PC-9 (cell line): Measurements from ENCODE around the gene EGFL6. TPM values are rescaled to one million over a fixed set of nuclear protein-coding genes. Genes with fewer than 3 reads are reported as not detected.
"Not testable (repeated sequence)": the region's sequence is repeated elsewhere in the genome, so short reads cannot be mapped to it uniquely, and the experiment has no call there.

Source experiments
- BruUV-seq: library from RNA; stranded (reverse); fragments of 400-500 nt; replicated peaks from 2 replicates; lab custom pipeline; 2021; lab: Mats Ljungman, UMichigan
- CTCF ChIA-PET: fragments of 300-600 bp; sonication (Branson Sonifier 250); formaldehyde crosslinking; loops from one replicate; lab custom pipeline; 2022; ENCODE audit warnings: antibody characterized with exemption; lab: Charles Lee
- POLR2A ChIA-PET: fragments of 300-600 bp; sonication (Branson Sonifier 250); formaldehyde crosslinking; loops from one replicate; lab custom pipeline; 2022; ENCODE audit warnings: antibody characterized with exemption; ENCODE audit not compliant: unreplicated experiment; lab: Charles Lee
- DNase-seq, 2 experiments: peaks; one replicate each; pipeline versions ENCODE4 v3.0.0 to v3.0.0-alpha.2; 2015 to 2022; ENCODE audit warnings: mixed read lengths in 1 of 2
- H2AFZ ChIP-seq: fragments of 200-600 bp; sonication (generic); 2 replicates; pipeline ENCODE4 v1.8.1; 2017; ENCODE audit warnings: antibody characterized with exemption
- H3F3A ChIP-seq: fragments of 200-600 bp; sonication (generic); 2 replicates; pipeline ENCODE4 v1.8.1; 2017; ENCODE audit warnings: antibody characterized with exemption, mild to moderate bottlenecking, low read depth; ENCODE audit not compliant: insufficient read depth
- H3K27ac ChIP-seq: fragments of 200-600 bp; sonication (generic); 2 replicates; pipeline ENCODE4 v1.6.1; 2016; ENCODE audit warnings: mixed run types
- H3K27me3 ChIP-seq: fragments of 200-600 bp; sonication (generic); 2 replicates; pipeline ENCODE4 v1.6.1; 2016; ENCODE audit warnings: low read depth, mixed run types; ENCODE audit not compliant: insufficient read depth
- H3K36me3 ChIP-seq: fragments of 200-600 bp; sonication (generic); 2 replicates; pipeline ENCODE4 v1.6.1; 2016; ENCODE audit warnings: low read depth, mixed run types
- H3K4me1 ChIP-seq: fragments of 200-600 bp; sonication (generic); replicated peaks from 2 replicates; pipeline ENCODE4 v1.6.1; 2016; ENCODE audit warnings: mixed run types; ENCODE audit not compliant: insufficient read depth
- H3K4me2 ChIP-seq: fragments of 200-600 bp; sonication (generic); 2 replicates; pipeline ENCODE4 v1.6.1; 2017; ENCODE audit warnings: mixed run types
- H3K4me3 ChIP-seq: fragments of 200-600 bp; sonication (generic); 2 replicates; pipeline ENCODE4 v1.6.1; 2016; ENCODE audit warnings: mixed run types
- H3K79me2 ChIP-seq: fragments of 200-600 bp; sonication (generic); 2 replicates; pipeline ENCODE4 v1.6.1; 2017; ENCODE audit warnings: low read depth, mixed run types
- H3K9me2 ChIP-seq: fragments of 200-600 bp; sonication (generic); 2 replicates; pipeline ENCODE4 v1.8.1; 2017; ENCODE audit warnings: mild to moderate bottlenecking; ENCODE audit not compliant: insufficient read depth
- H3K9me3 ChIP-seq: fragments of 200-600 bp; sonication (generic); 2 replicates; pipeline ENCODE4 v1.8.1; 2016; ENCODE audit warnings: low read depth; ENCODE audit not compliant: insufficient read depth
- H4K20me1 ChIP-seq: fragments of 200-600 bp; sonication (generic); 2 replicates; pipeline ENCODE4 v1.8.1; 2017; ENCODE audit not compliant: insufficient read depth
- CTCF ChIP-seq: fragments of 200-600 bp; sonication (generic); conservative IDR thresholded peaks from 2 replicates; pipeline ENCODE4 v1.6.1; 2017; ENCODE audit warnings: mixed run types, antibody characterized with exemption, mild to moderate bottlenecking, moderate library complexity
- EZH2 ChIP-seq: fragments of 200-600 bp; sonication (generic); IDR thresholded peaks from 2 replicates; pipeline ENCODE4 v1.8.0; 2017; ENCODE audit warnings: antibody characterized with exemption, low read depth
- intact Hi-C: fragments of 100-400 bp; cut with micrococcal nuclease; formaldehyde crosslinking; loops from one replicate; pipeline ENCODE4 v1.10.0; 2022; ENCODE audit not compliant: unreplicated experiment
- total RNA-seq: library from RNA; stranded (reverse); gene quantifications from 2 replicates; pipeline ENCODE4 v1.2.3, GENCODE V29; 2021

The EGFL6 gene
- total RNA-seq, 1 experiment from 2014 or later: not detected

GRCh38 chrX:13645464-13646153, 76.2 kb downstream of the EGFL6 start:
- Histone ChIP-seq H3K9me3 (no peaks in the 10 kb centered on the region), H4K20me1 (no peaks in the 10 kb centered on the region), H3K4me2 (0 out of 2 replicates have a peak overlapping the region, but pooled peaks have one; percentile 6), H3K36me3 (no peaks in the 10 kb centered on the region), H3K9me2 (no peaks in the 10 kb centered on the region), H3K4me1 (no peaks in the 10 kb centered on the region), H3F3A (no peaks in the 10 kb centered on the region), H2AFZ (no peak overlapping the region), H3K4me3 (no peak overlapping the region), H3K27ac (no peak overlapping the region), H3K27me3 (no peaks in the 10 kb centered on the region), H3K79me2 (no peaks in the 10 kb centered on the region)
- CTCF ChIA-PET: interaction anchor here (0.6 to 1.7 kb wide), 2 partner anchors 40 to 139 kb away, joined by 4 to 5 read pairs; no protein-coding TSS in a partner anchor
- intact Hi-C loops: loop anchor here (2.0 kb wide), 1 partner anchor 831 kb away; no protein-coding TSS in a partner anchor
- TF ChIP-seq CTCF (no peak), EZH2 (no peak)
- no TSS peak for BruUV-seq
- DNase-seq: no peak
- POLR2A ChIA-PET: no interaction called here

DNA sequence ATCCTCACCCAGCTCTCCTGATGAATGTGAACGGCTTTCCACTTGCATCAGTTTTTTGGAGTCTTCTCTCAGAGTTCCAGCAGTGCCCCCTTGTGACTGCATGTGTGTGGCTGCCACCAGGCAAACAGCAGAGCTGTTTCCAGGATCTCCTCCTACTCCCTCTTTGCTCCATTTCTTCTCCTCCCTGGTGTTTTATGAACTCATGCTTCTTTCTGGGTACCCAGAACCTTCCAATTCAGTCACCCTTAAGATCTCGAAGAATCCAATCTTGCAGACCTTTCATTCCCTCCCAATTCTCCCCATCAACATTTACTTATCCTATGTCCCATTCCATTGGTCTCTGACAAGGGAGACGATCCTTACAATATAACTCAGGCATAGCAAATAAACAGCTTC, 76.8 kb downstream of the EGFL6 start:
- TF ChIP-seq CTCF (peak; percentile 65), EZH2 (no peak)
- no peak overlapping the region for H3K4me3 ChIP-seq
- H3K27me3 ChIP-seq: no peaks in the 10 kb centered on the region
- no peaks in the 10 kb centered on the region for H3K79me2 ChIP-seq
- 0 out of 2 replicates have a peak overlapping the region, but pooled peaks have one; percentile 6 for H3K4me2 ChIP-seq
- H2AFZ ChIP-seq: no peak overlapping the region
- no peak overlapping the region for H3K27ac ChIP-seq
- no peaks in the 10 kb centered on the region for H3K36me3 ChIP-seq
- H3K9me2 ChIP-seq: no peaks in the 10 kb centered on the region
- no peaks in the 10 kb centered on the region; the same call in 1 of the 2 replicates for H3K4me1 ChIP-seq
- peak in 1 of 2 experiments; percentile 23 for DNase-seq
- no peaks in the 10 kb centered on the region for H4K20me1 ChIP-seq
- no peaks in the 10 kb centered on the region for H3K9me3 ChIP-seq
- no TSS peak for BruUV-seq
- CTCF ChIA-PET: interaction anchor here (0.5 to 1.7 kb wide), 2 partner anchors 139 to 422 kb away, joined by 5 to 9 read pairs; no protein-coding TSS in a partner anchor
- H3F3A ChIP-seq: no peaks in the 10 kb centered on the region
- intact Hi-C loops: loop anchor here (2.0 kb wide), 1 partner anchor 831 kb away; no protein-coding TSS in a partner anchor
- POLR2A ChIA-PET: no interaction called here

DNA sequence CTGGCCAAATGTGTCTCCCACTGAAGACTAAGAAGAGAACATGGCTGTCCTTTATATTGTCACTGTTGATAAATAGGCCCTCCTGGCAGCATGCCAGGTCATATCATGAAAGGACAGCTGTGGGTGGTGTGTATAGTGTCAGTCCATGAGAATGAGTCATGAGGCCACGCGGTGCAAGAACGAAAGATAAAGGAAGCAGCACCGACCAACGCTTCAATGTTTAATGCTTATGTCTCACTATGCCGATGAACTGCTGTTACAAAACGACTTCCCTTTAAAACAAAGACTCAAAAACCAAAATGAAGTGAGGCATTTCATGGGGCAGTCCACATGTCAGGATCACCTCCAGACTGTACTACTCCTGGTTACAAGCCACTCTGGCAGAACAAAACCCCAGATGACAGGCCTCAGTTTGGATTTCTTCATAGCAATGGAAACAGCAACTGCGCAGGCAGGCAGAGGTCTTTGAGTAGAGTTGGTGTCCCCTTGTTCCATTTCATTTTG, 78.4 kb downstream of the EGFL6 start:
- ChIA-PET CTCF (no interaction called here), POLR2A (no interaction called here)
- peak in 1 of 2 experiments; percentile 46 for DNase-seq
- H3K27me3 ChIP-seq: no peaks in the 10 kb centered on the region
- no peak overlapping the region for H3K4me3 ChIP-seq
- intact Hi-C loops: loop anchor here (2.0 kb wide), 1 partner anchor 833 kb away; no protein-coding TSS in a partner anchor
- no peaks in the 10 kb centered on the region for H3K9me3 ChIP-seq
- BruUV-seq: no TSS peak
- H2AFZ ChIP-seq: no peak overlapping the region
- H3K9me2 ChIP-seq: no peaks in the 10 kb centered on the region
- H3K4me2 ChIP-seq: no peak overlapping the region
- H3K79me2 ChIP-seq: no peaks in the 10 kb centered on the region
- TF ChIP-seq EZH2: no peak
- TF ChIP-seq CTCF: no peak
- peaks cover 10% of the 10 kb centered on the region for H3F3A ChIP-seq
- no peaks in the 10 kb centered on the region for H3K36me3 ChIP-seq
- H4K20me1 ChIP-seq: no peaks in the 10 kb centered on the region
- H3K4me1 ChIP-seq: peaks cover 9% of the 10 kb centered on the region; the same call in 1 of the 2 replicates
- H3K27ac ChIP-seq: no peak overlapping the region

GRCh38 chrX:13648336-13648735, 78.9 kb downstream of the EGFL6 start:
- H3K9me3 ChIP-seq, H3K4me1 ChIP-seq, H3K27me3 ChIP-seq, intact Hi-C loops, H3K79me2 ChIP-seq, H3K4me3 ChIP-seq, H4K20me1 ChIP-seq, H3K27ac ChIP-seq, H3K4me2 ChIP-seq, BruUV-seq, CTCF ChIA-PET, DNase-seq, H2AFZ ChIP-seq, POLR2A ChIA-PET, H3K36me3 ChIP-seq, H3K9me2 ChIP-seq: not testable (repeated sequence)
- peaks cover 12% of the 10 kb centered on the region for H3F3A ChIP-seq
